Naive B cell (primary cell): ENCODE results near the gene LYRM4. TPM values are rescaled to one million over a fixed set of nuclear protein-coding genes. Genes with fewer than 3 reads are reported as not detected.

Experiments
- ATAC-seq, 2 donors: fragments of 150-1000 bp; cut with Tn5 transposase; 2 replicates each; pipeline ENCODE4 v1.10.0; 2021; ENCODE audit warnings: low read depth in 2 of 2, mild to moderate bottlenecking in 2 of 2, moderate library complexity in 2 of 2
- DNase-seq: peaks from one replicate; pipeline ENCODE4 v3.0.0; 2022
- H3K27ac Mint-ChIP-seq, 6 donors: one replicate each; pipeline ENCODE4 v1.8.0; 2020 to 2022; ENCODE audit warnings: mild to moderate bottlenecking in 6 of 6, mixed read lengths in 6 of 6, moderate library complexity in 5 of 6, inconsistent platforms in 2 of 6
- H3K27me3 Mint-ChIP-seq, 3 donors: one replicate each; pipeline ENCODE4 v1.8.0; 2021 to 2022; ENCODE audit warnings: mixed read lengths in 3 of 3, mild to moderate bottlenecking in 1 of 3
- H3K36me3 Mint-ChIP-seq, 2 donors: one replicate each; pipeline ENCODE4 v1.8.0; 2020 to 2022; ENCODE audit warnings: mixed read lengths in 2 of 2, inconsistent platforms in 1 of 2, mild to moderate bottlenecking in 1 of 2
- H3K4me1 Mint-ChIP-seq, 3 donors: one replicate each; pipeline ENCODE4 v1.8.0; 2020 to 2022; ENCODE audit warnings: mixed read lengths in 3 of 3, inconsistent platforms in 1 of 3, mild to moderate bottlenecking in 1 of 3, moderate library complexity in 1 of 3
- H3K4me3 Mint-ChIP-seq, 8 donors: one replicate each; pipeline ENCODE4 v1.8.0; 2020 to 2022; ENCODE audit warnings: mild to moderate bottlenecking in 8 of 8, mixed read lengths in 8 of 8, moderate library complexity in 8 of 8, inconsistent platforms in 2 of 8
- H3K9me3 Mint-ChIP-seq, 7 donors: one replicate each; pipeline ENCODE4 v1.8.0; 2020 to 2022; ENCODE audit warnings: mixed read lengths in 7 of 7, mild to moderate bottlenecking in 5 of 7, inconsistent platforms in 2 of 7, moderate library complexity in 1 of 7
- polyA plus RNA-seq, 6 donors: library from polyadenylated mRNA; unstranded; fragments of 300-500 nt; fragmentation: Illumina TruSeq; gene quantifications; one replicate each; pipeline ENCODE4 v1.2.3, GENCODE V29; 2021; ENCODE audit warnings: low read depth in 6 of 6

The LYRM4 gene
- polyA plus RNA-seq, 6 donors from 2014 or later = 33.1 to 44.6 (median 40.7) TPM

GRCh38 chr6:5164092-5164491 is 96.7 kb downstream of the LYRM4 start:
- no peaks in the 10 kb centered on the region for H3K27me3 Mint-ChIP-seq
- H3K9me3 Mint-ChIP-seq = no peaks in the 10 kb centered on the region
- H3K36me3 Mint-ChIP-seq = no peaks in the 10 kb centered on the region
- no peaks in the 10 kb centered on the region for H3K4me1 Mint-ChIP-seq
- no peak overlapping the region for H3K27ac Mint-ChIP-seq
- H3K4me3 Mint-ChIP-seq = no peak overlapping the region
- DNase-seq (no peak), ATAC-seq (no peak)

DNA sequence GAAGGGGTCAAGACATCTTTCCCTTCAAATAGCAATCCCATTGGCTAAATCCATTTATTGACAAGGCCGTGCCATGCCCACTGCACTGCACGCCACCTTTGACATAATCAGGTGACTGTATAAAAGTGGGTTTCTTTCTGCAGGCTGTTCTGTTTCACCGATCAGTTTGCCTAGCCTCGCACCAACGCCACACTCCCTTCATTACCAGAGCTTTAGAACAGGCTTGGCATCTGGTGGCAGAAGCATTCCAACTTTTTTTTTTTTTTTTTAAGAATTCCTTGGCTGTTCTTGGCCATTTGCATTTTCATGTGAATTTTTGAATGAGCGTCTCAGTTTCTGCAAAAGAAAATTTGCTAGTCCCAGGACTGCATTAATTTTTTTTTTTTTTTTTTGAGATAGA is 97.5 kb downstream of the LYRM4 start:
- Mint-ChIP-seq H3K36me3 (no peaks in the 10 kb centered on the region), H3K9me3 (no peaks in the 10 kb centered on the region), H3K4me3 (no peak overlapping the region), H3K27me3 (no peaks in the 10 kb centered on the region), H3K4me1 (no peaks in the 10 kb centered on the region), H3K27ac (no peak overlapping the region)
- ATAC-seq (no peak), DNase-seq (no peak)

DNA sequence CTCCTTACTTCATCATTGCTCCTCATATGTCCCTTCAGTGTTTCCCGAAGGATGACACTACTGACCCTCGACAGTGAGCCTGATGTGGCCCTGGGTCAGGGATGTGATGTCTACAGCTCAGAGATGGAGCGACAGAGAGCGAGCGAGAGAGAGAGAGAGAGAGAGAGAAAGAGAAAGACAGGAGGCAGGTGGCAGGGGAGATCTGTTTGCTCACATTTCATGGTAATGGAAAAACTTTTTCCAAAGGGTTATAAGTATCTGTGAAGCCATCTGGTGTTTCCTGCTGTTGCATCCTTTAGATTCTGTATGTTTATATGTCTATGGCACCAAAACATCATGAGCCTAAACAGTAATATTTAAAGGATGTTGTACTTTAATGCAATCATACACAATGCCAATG is 98.4 kb downstream of the LYRM4 start:
- DNase-seq (no peak), ATAC-seq (no peak)
- Mint-ChIP-seq H3K4me1 (no peaks in the 10 kb centered on the region), H3K36me3 (no peaks in the 10 kb centered on the region), H3K9me3 (no peaks in the 10 kb centered on the region), H3K27me3 (no peaks in the 10 kb centered on the region), H3K27ac (peak overlapping the region in 1 of 6 donors; percentile 44), H3K4me3 (no peak overlapping the region)

DNA sequence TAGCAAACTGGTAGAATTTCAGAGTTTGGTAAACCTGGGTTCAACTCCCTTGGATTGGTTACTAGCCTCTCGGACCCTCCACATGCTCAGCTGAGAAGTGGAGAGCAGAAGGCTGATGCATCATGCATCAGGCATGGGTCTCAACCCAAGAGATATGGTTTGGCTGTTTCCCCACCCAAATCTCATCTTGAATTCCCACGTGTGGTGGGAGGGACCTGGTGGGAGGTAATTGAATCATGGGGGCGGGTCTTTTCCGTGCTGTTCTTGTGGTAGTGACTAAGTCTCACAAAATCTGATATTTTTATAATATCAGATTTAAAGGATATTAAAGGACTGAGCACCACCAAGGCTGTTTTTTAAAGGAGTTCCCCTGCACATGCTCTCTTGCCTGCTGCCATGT is 100.5 kb downstream of the LYRM4 start:
- Mint-ChIP-seq H3K9me3 (no peaks in the 10 kb centered on the region), H3K36me3 (no peaks in the 10 kb centered on the region), H3K4me1 (no peaks in the 10 kb centered on the region), H3K27ac (no peak overlapping the region), H3K27me3 (no peaks in the 10 kb centered on the region), H3K4me3 (no peak overlapping the region)
- DNase-seq (no peak), ATAC-seq (no peak)

GRCh38 chr6:5159162-5159561 is 101.6 kb downstream of the LYRM4 start:
- Mint-ChIP-seq H3K36me3 (no peaks in the 10 kb centered on the region), H3K9me3 (no peaks in the 10 kb centered on the region), H3K27ac (peak overlapping the region in 1 of 6 donors; percentile 23), H3K4me1 (no peaks in the 10 kb centered on the region), H3K27me3 (no peaks in the 10 kb centered on the region), H3K4me3 (no peak overlapping the region)
- ATAC-seq (no peak), DNase-seq (no peak)

DNA sequence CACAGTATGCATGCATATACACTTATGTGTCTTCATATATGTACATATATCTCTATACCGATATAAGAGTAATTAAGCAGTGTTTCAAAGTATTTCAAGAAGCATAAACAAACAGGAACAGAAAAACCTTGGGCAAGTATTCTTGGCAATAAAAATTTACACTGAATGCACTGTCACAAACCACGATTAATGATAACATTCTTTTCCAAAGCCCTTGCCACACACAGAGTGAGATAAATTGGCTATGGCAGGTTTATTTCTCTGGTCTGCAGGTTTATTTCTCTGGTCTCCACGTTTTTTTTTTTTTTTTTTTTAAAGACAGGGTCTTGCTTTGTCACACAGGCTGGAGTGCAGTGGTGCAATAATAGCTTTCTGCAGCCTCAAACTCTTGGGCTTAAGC is 102.6 kb downstream of the LYRM4 start:
- H3K4me3 Mint-ChIP-seq = no peak overlapping the region
- no peak for DNase-seq
- H3K27me3 Mint-ChIP-seq = no peaks in the 10 kb centered on the region
- H3K36me3 Mint-ChIP-seq = no peaks in the 10 kb centered on the region
- ATAC-seq = no peak
- no peaks in the 10 kb centered on the region for H3K4me1 Mint-ChIP-seq
- H3K9me3 Mint-ChIP-seq = no peaks in the 10 kb centered on the region
- no peak overlapping the region for H3K27ac Mint-ChIP-seq

GRCh38 chr6:5157621-5158138 is 103.1 kb downstream of the LYRM4 start:
- ATAC-seq (no peak), DNase-seq (no peak)
- Mint-ChIP-seq H3K9me3 (no peaks in the 10 kb centered on the region), H3K4me3 (no peak overlapping the region), H3K27ac (no peak overlapping the region), H3K4me1 (peaks cover 0 to 2% (median 1%) of the 10 kb centered on the region in 3 donors), H3K27me3 (no peaks in the 10 kb centered on the region), H3K36me3 (no peaks in the 10 kb centered on the region)

DNA sequence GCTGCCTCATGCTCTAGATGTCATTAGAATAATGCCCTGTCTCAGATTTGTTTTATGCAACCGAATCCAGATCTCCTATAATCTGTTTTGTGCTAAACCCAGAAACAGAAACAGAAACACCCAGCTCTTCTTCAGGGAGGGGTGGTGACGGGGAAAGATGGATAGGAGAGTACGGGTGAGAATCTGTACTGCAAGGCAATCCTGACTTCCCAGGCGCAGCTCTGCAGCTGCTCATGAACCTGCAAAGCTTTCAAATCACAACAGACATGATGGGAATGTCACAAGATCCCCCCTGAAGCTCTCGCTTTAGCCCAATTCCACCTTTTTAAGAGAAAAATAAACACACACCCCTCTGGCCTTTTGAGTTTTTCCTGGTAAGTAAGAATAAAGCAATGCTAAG is 104.1 kb downstream of the LYRM4 start:
- Mint-ChIP-seq H3K27ac (peak overlapping the region in 1 of 6 donors; percentile 40), H3K36me3 (no peaks in the 10 kb centered on the region), H3K9me3 (no peaks in the 10 kb centered on the region), H3K4me3 (no peak overlapping the region), H3K27me3 (no peaks in the 10 kb centered on the region), H3K4me1 (peaks cover 8 to 10% (median 8%) of the 10 kb centered on the region in 3 donors)
- DNase-seq (no peak), ATAC-seq (no peak)

GRCh38 chr6:5155906-5156305 is 104.8 kb downstream of the LYRM4 start:
- Mint-ChIP-seq H3K36me3 (no peaks in the 10 kb centered on the region), H3K4me1 (peaks cover 8 to 12% (median 10%) of the 10 kb centered on the region in 3 donors), H3K27ac (no peak overlapping the region), H3K27me3 (no peaks in the 10 kb centered on the region), H3K4me3 (no peak overlapping the region), H3K9me3 (no peaks in the 10 kb centered on the region)
- ATAC-seq = no peak
- DNase-seq = no peak

- ATAC-seq = no peak
- H3K4me3 Mint-ChIP-seq = no peak overlapping the region
- no peaks in the 10 kb centered on the region for H3K9me3 Mint-ChIP-seq
Measured at GRCh38 chr6:5153186-5153585, 107.6 kb downstream of the LYRM4 start.

DNA sequence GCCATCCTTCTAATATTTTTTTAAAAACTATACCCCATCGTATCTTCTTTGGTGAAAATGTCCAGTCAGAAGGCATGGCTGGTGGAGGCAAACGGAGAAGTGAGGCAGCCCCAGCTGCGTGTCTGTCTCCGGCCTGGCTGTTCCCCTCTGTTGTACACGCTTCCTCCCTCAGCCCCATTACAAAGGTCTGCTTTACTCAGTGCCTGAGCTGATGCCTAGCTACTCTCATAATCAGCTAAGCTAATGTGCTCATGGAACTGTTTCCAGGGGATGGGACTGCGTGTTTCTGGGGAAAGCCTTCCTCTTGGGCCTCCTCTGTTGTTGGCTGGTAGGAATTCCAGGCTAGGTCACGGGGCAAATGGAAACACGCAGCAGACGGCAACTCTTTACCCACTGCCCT is 108.3 kb downstream of the LYRM4 start:
- Mint-ChIP-seq H3K27ac (peak overlapping the region in 1 of 6 donors; percentile 22), H3K27me3 (no peaks in the 10 kb centered on the region), H3K4me3 (no peak overlapping the region), H3K9me3 (no peaks in the 10 kb centered on the region), H3K4me1 (peaks cover 8 to 12% (median 10%) of the 10 kb centered on the region in 3 donors), H3K36me3 (no peaks in the 10 kb centered on the region)
- ATAC-seq = peak in 1 of 2 donors; percentile 44
- no peak for DNase-seq

More at GRCh38 chr6:5153186-5153585, 107.6 kb downstream of the LYRM4 start:
- DNase-seq = no peak
- peaks cover 8 to 12% (median 10%) of the 10 kb centered on the region in 3 donors for H3K4me1 Mint-ChIP-seq
- H3K36me3 Mint-ChIP-seq = no peaks in the 10 kb centered on the region
- no peaks in the 10 kb centered on the region for H3K27me3 Mint-ChIP-seq
- no peak overlapping the region for H3K27ac Mint-ChIP-seq

DNA sequence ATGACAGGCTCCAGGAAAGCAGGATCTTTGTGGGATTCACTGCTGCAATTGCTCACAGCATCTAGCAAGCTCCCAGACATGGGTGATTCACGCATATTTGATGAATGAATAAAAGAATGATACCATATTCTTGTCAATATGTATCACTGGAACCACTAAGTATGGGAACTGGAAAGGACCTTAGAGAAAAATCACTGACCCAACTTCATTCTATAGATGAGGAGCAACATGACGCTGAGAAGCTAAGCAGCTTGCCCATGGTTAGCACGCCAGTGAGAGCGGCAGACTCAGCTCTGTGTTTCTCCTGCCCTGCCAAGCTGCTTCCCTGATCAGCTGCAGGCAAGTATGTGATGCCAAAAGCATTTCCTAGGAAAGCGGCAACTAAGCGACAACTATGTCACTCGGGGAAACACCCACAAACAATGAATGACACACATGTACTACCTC is 108.8 kb downstream of the LYRM4 start:
- Mint-ChIP-seq H3K9me3 (no peaks in the 10 kb centered on the region), H3K36me3 (no peaks in the 10 kb centered on the region), H3K27ac (no peak overlapping the region), H3K4me1 (peaks cover 8 to 12% (median 10%) of the 10 kb centered on the region in 3 donors), H3K27me3 (no peaks in the 10 kb centered on the region), H3K4me3 (no peak overlapping the region)
- ATAC-seq = no peak
- DNase-seq = no peak

DNA sequence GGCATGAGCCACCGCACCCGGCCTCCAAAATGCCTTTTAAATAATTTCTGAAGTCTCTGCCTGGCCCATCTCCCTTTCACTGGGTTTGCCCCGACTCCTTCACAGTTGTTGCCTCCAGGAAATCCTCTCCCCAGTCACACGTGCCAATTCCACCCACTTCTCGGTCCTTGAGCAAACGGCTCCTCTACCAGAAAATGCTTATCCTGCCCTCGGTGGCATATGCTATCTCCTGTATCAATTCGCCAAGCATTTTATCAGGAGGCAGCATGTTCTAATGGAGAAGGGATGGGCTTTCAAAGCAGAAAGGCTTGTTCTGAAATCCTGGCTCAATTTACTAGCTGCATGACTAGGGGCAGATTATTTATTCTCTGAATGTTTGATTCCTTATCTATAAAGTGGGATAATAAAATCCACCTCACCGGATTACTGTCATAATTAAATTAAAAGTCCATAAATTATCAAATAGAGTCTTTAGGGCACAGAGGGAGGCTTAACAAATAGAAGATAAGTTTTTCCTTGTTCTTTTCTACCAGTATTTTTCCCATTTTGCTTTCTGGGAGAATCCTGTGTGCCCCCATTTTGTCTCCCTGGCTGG is 109.3 kb downstream of the LYRM4 start:
- DNase-seq (no peak), ATAC-seq (no peak)
- Mint-ChIP-seq H3K4me3 (no peak overlapping the region), H3K36me3 (no peaks in the 10 kb centered on the region), H3K27ac (peak overlapping the region in 1 of 6 donors; percentile 79), H3K4me1 (peaks cover 8 to 12% (median 10%) of the 10 kb centered on the region in 3 donors), H3K9me3 (no peaks in the 10 kb centered on the region), H3K27me3 (no peaks in the 10 kb centered on the region)

DNA sequence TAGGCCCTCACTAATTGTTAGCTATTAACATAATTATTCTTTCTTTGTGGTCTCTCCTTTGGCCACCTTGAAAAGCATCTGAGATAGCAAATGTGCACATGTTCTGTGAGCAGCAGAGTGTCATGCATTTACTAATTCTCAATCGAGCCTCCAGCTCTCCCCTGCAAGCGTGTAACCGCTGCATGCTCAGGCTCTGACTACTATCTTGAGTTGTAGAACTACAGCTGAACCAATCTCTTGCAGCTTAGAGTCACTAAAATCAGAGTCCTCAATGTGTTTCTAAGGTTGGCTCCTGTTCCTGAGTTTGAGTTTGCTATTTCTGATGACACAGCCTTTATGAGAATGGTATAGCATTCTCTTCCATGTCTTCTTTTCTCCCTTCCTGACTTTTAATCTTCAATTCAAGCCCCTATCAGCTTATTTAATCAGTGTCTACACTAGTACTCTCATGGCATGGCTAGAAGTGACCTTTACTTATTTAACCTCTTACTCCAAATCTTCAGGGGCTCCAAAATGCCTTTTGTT is 110.1 kb downstream of the LYRM4 start:
- H3K36me3 Mint-ChIP-seq = no peaks in the 10 kb centered on the region
- no peak overlapping the region for H3K27ac Mint-ChIP-seq
- H3K9me3 Mint-ChIP-seq = no peaks in the 10 kb centered on the region
- no peaks in the 10 kb centered on the region for H3K27me3 Mint-ChIP-seq
- H3K4me3 Mint-ChIP-seq = no peak overlapping the region
- DNase-seq (no peak), ATAC-seq (no peak)
- H3K4me1 Mint-ChIP-seq = peaks cover 8 to 12% (median 10%) of the 10 kb centered on the region in 3 donors
